ENCODE results near the gene KIF13A.
"Not testable (repeated sequence)": the region's sequence is repeated elsewhere in the genome, so short reads cannot be mapped to it uniquely, and the experiment has no call there.

The KIF13A gene

DNA sequence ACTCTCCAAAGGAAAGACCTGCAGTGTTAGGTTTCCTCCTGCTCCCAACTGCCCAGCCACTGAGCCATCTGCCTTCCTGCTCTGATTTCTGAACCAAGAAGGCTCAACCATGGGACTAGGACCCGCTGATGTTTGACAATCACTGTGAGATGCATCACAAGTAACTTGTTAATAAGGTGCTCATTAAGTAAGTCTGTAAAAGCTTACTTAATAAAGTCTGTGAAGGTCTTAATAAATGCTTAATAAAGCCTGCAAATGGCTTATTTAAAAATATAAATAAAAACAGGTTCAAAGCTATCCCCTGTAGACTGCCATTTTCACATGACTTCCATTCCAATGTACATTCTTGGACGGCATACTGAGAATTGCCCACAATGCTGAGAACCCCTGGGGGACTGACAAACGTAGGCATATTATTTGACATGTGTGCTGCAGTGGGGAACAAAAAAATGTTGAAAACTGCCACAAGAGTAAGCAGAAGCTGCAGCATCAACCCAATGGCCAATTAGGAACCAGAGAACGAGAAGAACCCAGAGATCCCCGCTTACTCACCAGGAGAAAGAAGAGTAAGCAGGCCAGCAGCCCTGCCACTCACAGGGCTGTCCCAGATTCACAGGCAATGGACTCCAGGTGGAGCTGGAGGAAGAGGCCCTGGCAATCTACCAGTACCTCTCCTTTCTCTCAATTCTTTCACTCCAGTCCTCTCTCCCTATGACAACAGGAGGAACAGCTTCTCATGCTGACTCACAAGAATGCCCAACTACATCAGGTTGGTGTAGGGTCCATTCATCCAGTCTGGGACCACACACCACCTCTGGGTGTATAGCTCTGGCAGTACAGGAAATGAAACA is 19.5 kb downstream of the KIF13A start:
- DNase-seq = no peak

- no peak for DNase-seq
Observed at GRCh38 chr6:17966451-17966850, 21.0 kb downstream of the KIF13A start.

GRCh38 chr6:17965397-17965796 is 22.0 kb downstream of the KIF13A start:
- no peak for DNase-seq

GRCh38 chr6:17964633-17965032 is 22.8 kb downstream of the KIF13A start:
- DNase-seq = no peak

DNA sequence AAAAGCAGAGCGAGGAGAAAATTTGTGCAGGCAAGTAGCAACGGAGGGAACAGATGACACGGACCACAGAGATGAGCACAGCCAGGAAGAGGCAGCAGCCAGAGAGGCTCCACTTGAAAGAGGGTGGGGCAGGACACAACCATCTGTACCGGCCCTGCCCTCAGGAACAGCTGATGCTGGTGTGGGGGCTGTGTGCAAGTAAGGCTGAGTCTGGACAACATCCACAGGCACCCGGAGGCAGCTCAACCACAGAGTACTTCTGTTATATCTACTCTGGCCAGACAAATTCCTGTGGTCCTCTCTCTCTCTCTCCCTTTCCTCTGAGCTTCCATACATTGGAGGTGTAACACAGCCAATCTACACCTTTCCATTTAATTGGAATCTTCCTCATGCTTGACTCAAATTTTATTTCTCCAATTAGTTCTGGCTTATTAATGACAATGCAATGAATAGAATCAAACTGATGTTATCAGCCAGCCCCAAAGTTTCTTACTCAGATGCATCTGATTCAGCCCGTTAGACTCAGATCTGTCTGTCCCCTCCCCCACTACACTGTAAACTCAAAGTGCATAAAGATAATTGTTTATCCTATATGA is 24.9 kb downstream of the KIF13A start:
- DNase-seq = no peak

- DNase-seq = no peak
Observed at GRCh38 chr6:17959302-17959701, 28.1 kb downstream of the KIF13A start.

DNA sequence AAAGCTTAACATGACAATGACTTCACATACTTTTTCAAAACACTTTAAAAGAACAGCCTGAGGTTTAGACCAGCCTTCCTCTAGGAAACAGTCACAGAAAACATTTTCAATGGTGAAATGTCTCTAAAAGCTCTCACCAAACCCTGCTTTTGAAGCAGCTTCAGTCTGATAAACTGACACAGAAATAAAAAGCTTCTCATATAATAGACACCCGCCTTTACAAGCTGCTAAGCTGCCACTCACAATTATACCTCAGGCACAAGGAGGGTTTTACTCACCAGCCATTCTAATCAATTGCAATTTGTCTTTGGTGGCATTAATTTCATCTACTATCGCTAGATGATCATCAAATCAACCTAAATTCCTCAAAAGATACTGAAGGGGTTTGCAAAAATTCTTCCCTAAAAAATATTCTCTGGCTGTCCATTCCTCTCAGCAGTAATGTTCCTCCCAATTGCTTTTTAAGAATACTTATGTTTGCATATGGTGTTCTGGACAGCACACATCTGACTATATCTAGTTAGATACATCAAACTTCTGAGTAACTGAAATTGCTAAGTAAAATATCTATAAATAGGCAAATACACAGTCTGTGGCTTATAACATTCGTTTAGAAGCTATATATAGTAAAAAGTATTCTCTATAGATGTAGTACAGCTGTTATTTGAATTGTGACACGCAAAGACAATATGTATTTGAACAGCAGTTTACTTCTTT is 29.4 kb downstream of the KIF13A start:
- no peak for DNase-seq

DNA sequence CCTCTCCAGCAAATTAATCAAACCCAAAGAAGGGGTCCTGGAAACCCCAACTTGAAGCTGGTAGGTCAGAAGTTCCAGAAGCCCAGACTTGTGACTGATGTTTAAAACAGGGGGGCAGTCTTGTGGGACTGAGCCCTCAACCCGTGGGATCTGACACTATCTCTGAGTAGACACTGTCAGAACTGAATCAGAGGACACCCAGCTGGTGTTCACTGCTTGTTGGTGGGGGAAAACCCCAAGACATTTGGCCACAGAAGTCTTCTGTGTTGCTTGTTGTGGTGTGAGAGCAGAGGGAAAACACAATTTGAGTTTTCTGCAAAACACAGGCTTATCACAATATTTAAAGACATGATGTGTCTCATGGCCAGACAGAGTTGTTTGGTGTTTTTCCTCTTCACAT is 29.9 kb downstream of the KIF13A start:
- no peak for DNase-seq

- no peak for DNase-seq
Observed at GRCh38 chr6:17957086-17957485, 30.3 kb downstream of the KIF13A start.

DNA sequence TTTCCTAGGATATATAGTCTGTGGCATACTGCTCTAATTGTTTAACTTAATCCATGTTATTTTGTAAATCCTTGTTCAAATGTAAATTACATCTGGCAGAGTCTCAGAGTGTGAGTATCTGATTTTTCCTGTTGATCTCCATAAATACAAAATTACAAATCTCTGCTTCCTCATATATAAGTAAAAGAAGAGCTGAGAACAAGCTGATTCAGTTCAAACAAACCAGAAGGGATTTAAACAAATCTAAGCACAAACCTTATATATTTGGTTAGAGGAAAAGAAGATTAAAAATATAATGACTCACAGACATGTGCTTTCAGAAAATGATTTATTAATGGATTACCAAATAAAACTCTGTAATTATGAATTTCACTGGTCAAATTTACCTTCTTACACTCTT is 37.3 kb downstream of the KIF13A start:
- no peak for DNase-seq

DNA sequence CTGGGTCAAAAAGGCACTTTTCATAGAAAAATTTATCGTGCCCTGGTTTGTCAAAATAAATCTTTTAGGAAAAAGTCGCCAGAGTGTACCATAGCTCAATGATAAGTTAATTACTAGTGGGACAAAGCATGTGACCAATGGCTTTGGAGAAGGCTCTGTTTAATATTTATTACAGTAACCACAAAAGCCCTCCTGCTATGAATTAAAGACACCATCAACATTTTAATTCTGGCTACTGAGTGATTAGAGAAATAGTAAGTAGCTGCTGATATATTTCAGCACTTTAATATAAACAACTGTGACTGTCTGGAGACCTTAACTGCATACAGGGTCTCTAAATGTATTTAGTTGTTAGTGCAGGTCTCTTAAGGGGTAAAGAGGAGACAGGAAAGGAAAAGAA is 38.3 kb downstream of the KIF13A start:
- DNase-seq = no peak

- no peak for DNase-seq
Observed at GRCh38 chr6:17948725-17949124, 38.7 kb downstream of the KIF13A start.

DNA sequence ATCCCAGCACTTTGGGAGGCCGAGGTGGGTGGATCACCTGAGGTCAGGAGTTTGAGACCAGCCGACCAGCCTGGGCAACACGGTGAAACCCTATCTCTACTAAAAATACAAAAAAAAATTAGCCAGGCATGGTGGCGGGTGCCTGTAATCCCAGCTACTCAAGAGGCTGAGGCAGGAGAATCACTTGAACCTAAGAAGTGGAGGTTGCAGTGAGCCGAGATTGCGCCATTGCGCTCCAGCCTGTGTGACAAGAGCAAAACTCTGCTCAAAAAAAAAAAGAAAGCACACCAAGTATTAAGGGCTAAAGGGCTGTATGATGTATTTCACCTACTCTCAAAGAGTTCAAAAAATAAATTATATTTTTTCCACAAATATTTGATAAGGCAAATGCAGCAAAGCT is 39.9 kb downstream of the KIF13A start:
- not testable (repeated sequence) for DNase-seq

- no peak for DNase-seq
Observed at GRCh38 chr6:17945575-17945974, 41.9 kb downstream of the KIF13A start.

DNA sequence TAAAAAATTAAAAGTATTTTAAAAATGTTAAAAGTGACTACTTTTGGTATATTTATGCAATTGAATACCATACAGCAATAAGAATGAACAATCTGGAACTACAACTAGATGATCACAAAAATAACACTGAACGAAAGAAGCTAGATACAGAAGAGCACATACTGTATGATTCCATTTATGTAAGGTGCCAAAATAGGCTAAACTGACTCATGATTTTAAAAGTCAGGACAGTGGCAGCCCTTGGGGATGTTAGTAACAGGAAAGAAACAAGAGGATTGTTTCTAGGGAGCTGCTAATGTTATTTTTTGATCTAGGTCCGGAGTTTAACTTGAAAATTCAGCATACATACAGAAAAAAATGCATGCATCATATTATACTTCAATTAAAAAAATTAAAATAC is 42.3 kb downstream of the KIF13A start:
- peak in 1 of 2 donors; percentile 20 for DNase-seq

DNA sequence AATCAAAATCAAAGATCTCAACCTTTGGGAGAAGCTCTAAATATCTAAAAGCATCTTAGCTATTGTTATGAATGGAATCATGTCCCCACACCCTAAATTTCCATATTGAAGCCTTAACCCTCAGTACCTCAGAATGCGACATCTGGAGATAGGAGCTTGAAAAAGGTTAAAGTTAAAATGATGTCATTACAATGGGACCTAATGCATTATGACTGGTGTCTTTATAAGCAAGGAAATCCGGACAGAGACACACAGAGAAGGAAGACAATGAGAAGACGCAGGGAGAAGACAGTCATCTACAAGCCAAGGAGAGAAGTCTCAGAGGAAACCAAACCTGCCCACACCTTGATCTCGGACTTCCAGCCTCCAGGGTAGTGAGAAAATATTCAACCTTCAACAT is 46.1 kb downstream of the KIF13A start:
- DNase-seq = no peak

- DNase-seq = no peak
Observed at GRCh38 chr6:17940151-17940792, 47.2 kb downstream of the KIF13A start.

- DNase-seq = no peak
Observed at GRCh38 chr6:17938901-17939300, 48.5 kb downstream of the KIF13A start.

- no peak for DNase-seq
Observed at GRCh38 chr6:17935188-17936149, 52.0 kb downstream of the KIF13A start.

DNA sequence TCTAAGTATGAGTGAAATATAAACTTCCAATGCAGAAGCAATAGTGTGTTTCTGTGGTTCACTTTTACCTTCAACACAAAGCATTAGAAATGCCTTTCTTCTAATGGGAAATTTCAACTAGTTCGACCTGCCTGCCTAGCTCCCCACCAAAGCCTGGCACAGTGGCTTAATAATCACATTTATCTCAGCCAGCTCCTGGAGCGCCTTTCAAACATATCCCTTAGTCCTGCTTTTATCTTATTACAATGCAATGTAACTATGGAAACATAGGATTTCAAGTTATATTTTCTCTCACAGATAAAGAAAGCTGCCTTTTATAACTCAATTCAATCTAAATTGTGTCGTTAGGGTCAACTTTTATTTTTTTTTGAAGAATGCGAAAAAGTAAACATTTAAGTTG is 53.7 kb downstream of the KIF13A start:
- no peak for DNase-seq

DNA sequence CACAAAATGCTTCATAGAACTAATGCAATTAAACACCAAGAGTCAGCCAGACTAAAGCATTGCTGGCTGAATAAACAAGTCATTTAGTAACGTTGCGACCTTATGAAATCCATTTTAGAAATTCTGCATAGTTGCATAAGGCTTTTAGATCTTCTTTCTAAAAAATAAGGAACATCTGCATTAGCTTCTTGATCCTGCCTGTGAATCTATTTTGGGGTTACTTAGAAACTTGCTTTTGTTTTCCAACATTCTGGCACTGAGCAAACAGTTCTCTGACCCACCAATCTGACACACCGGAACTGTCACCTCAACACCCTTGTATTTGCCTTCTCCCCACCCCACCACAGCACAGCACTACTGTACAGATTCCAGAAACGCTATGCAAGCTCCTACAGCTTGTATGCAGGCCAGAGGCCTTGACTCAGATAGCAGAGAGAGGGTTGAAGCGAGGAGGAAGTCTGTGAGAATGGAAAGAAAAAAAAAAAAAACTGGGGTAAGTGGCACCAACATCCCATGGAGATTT is 55.0 kb downstream of the KIF13A start:
- DNase-seq = no peak

- no peak for DNase-seq
Observed at GRCh38 chr6:17931227-17931626, 56.2 kb downstream of the KIF13A start.

Measured in hippocampal formation (tissue), 2 donors.